GM21423 (cell line): ENCODE data around the gene YBX2.
"Not testable (repeated sequence)": the region's sequence is repeated elsewhere in the genome, so short reads cannot be mapped to it uniquely, and the experiment has no call there.

ENCODE experiments used
- ATAC-seq: cut with Tn5 transposase; IDR thresholded peaks from one replicate; pipeline ENCODE4 v1.9.1; 2021; ENCODE audit warnings: mild to moderate bottlenecking, moderate library complexity; ENCODE audit not compliant: unreplicated experiment

YBX2 gene

GRCh38 chr17:7294614-7295153 lies at the start of gene YBX2:
Gene YBX2 (minus strand): TSS chr17:7294639. CDS start chr17:7294500, 139 bp downstream.
- no peak for ATAC-seq

- no peak for ATAC-seq
Measured at GRCh38 chr17:7343250-7343649, 48.8 kb upstream of the YBX2 start.

GRCh38 chr17:7341842-7342241 lies 47.4 kb upstream of the YBX2 start:
- ATAC-seq = no peak

GRCh38 chr17:7340179-7340578 lies 45.7 kb upstream of the YBX2 start:
- ATAC-seq = no peak

- ATAC-seq = not testable (repeated sequence)
Measured at GRCh38 chr17:7337600-7337999, 43.2 kb upstream of the YBX2 start.

GRCh38 chr17:7336240-7337175 lies 42.1 kb upstream of the YBX2 start, which contains the start of gene ACAP1:
Gene ACAP1 (plus strand): TSS chr17:7336529. CDS start chr17:7336735, 206 bp downstream.
- ATAC-seq = peak; percentile 56

GRCh38 chr17:7335765-7336164 lies 41.3 kb upstream of the YBX2 start:
- ATAC-seq = not testable (repeated sequence)

- no peak for ATAC-seq
Measured at GRCh38 chr17:7334938-7335538, 40.6 kb upstream of the YBX2 start.

GRCh38 chr17:7332600-7333069 lies 38.2 kb upstream of the YBX2 start:
- not testable (repeated sequence) for ATAC-seq

- ATAC-seq = no peak
Measured at GRCh38 chr17:7332111-7332510, 37.7 kb upstream of the YBX2 start.

- ATAC-seq = no peak
Measured at GRCh38 chr17:7330638-7331015, 36.2 kb upstream of the YBX2 start.

- ATAC-seq = peak; percentile 35
Measured at GRCh38 chr17:7329997-7330637, 35.7 kb upstream of the YBX2 start.

- ATAC-seq = peak; percentile 61
Measured at GRCh38 chr17:7329374-7329996, 35.0 kb upstream of the YBX2 start.

GRCh38 chr17:7328840-7329373 lies 34.5 kb upstream of the YBX2 start, which contains the start of gene NEURL4:
Gene NEURL4 (minus strand): TSS chr17:7329335. CDS start chr17:7329312, 23 bp downstream.
- ATAC-seq = peak; percentile 2

GRCh38 chr17:7328009-7328408 lies 33.6 kb upstream of the YBX2 start:
- ATAC-seq = no peak

- ATAC-seq = no peak
Measured at GRCh38 chr17:7327501-7327900, 33.1 kb upstream of the YBX2 start.

GRCh38 chr17:7327056-7327455 lies 32.6 kb upstream of the YBX2 start:
- ATAC-seq = no peak

GRCh38 chr17:7326186-7326585 lies 31.7 kb upstream of the YBX2 start:
- no peak for ATAC-seq

GRCh38 chr17:7325031-7325528 lies 30.6 kb upstream of the YBX2 start:
- ATAC-seq = no peak

- no peak for ATAC-seq
Measured at GRCh38 chr17:7324438-7324779, 30.0 kb upstream of the YBX2 start.
